Measurements from ENCODE around the gene LRRFIP1.

Gene LRRFIP1

GRCh38 chr2:237798236-237799059 is 171.1 kb downstream of the LRRFIP1 start, which contains the start of gene RBM44:
Gene RBM44, plus strand, starts transcription at chr2:237798779. Its CDS starts 14,831 bp downstream, at chr2:237813610.
- DNase-seq = no peak

- no peak for DNase-seq
These were observed 171.7 kb downstream of the LRRFIP1 start for GRCh38 chr2:237799060-237799428.

GRCh38 chr2:237801466-237801865 is 174.1 kb downstream of the LRRFIP1 start:
- no peak for DNase-seq

- no peak for DNase-seq
These were observed 178.9 kb downstream of the LRRFIP1 start for GRCh38 chr2:237806334-237806733.

- DNase-seq = no peak
These were observed 188.2 kb downstream of the LRRFIP1 start for GRCh38 chr2:237815637-237816036.

GRCh38 chr2:237816531-237816930 is 189.1 kb downstream of the LRRFIP1 start:
- no peak for DNase-seq

- DNase-seq = no peak
These were observed 190.7 kb downstream of the LRRFIP1 start for GRCh38 chr2:237818066-237818473.

GRCh38 chr2:237819231-237819630 is 191.8 kb downstream of the LRRFIP1 start:
- no peak for DNase-seq

GRCh38 chr2:237820421-237820820 is 193.0 kb downstream of the LRRFIP1 start:
- DNase-seq = no peak

- no peak for DNase-seq
These were observed 196.2 kb downstream of the LRRFIP1 start for GRCh38 chr2:237823544-237823943.

GRCh38 chr2:237824085-237824484 is 196.7 kb downstream of the LRRFIP1 start:
- DNase-seq = no peak

GRCh38 chr2:237827421-237827987 is 200.1 kb downstream of the LRRFIP1 start:
- DNase-seq = no peak

Data from NCI-H1930 (cell line).